OCI-LY1 (cell line): Measurements from ENCODE around the gene ICAM2.
A peak's percentile ranks its signal among the peaks of the same experiment; 100 is the strongest.

Source experiments
- H2AFZ ChIP-seq: fragments of 200-600 bp; sonication (generic), shearing (Covaris generic); 2 replicates; pipeline ENCODE4 v1.6.0; 2014; ENCODE audit warnings: antibody characterized with exemption, mild to moderate bottlenecking, low read length
- H3F3A ChIP-seq: fragments of 200-600 bp; sonication (generic), shearing (Covaris generic); 2 replicates; pipeline ENCODE4 v1.6.0; 2014; ENCODE audit warnings: mild to moderate bottlenecking, antibody characterized with exemption, low read length, moderate library complexity; ENCODE audit not compliant: insufficient read depth
- H3K27ac ChIP-seq: fragments of 200-600 bp; sonication (generic); 2 replicates; pipeline ENCODE4 v1.5.1; 2014; ENCODE audit warnings: low read length, mixed run types, mild to moderate bottlenecking, low read depth; ENCODE audit not compliant: poor library complexity, severe bottlenecking
- H3K27me3 ChIP-seq: fragments of 200-600 bp; sonication (generic); 2 replicates; pipeline ENCODE4 v1.6.0; 2014; ENCODE audit warnings: antibody characterized with exemption, mild to moderate bottlenecking, low read length, moderate library complexity; ENCODE audit not compliant: insufficient read depth
- H3K36me3 ChIP-seq: fragments of 200-600 bp; sonication (generic); 2 replicates; pipeline ENCODE4 v1.6.1; 2014; ENCODE audit warnings: mild to moderate bottlenecking, antibody characterized with exemption, low read length, moderate library complexity, mixed read lengths; ENCODE audit not compliant: insufficient read depth
- H3K4me1 ChIP-seq: fragments of 200-600 bp; sonication (generic); 2 replicates; pipeline ENCODE4 v1.5.1; 2014; ENCODE audit warnings: mild to moderate bottlenecking, low read length, moderate library complexity; ENCODE audit not compliant: insufficient read depth, severe bottlenecking
- H3K4me2 ChIP-seq: fragments of 200-600 bp; sonication (generic), shearing (Covaris generic); 2 replicates; pipeline ENCODE4 v1.6.1; 2014; ENCODE audit warnings: low read length
- H3K4me3 ChIP-seq: fragments of 200-600 bp; sonication (generic); 2 replicates; pipeline ENCODE4 v1.5.1; 2014; ENCODE audit warnings: low read length, low read depth, mild to moderate bottlenecking, mixed read lengths; ENCODE audit not compliant: poor library complexity, severe bottlenecking
- H3K79me2 ChIP-seq: fragments of 200-600 bp; shearing (Covaris generic); 2 replicates; pipeline ENCODE4 v1.6.1; 2016; ENCODE audit warnings: mixed run types, low read length, mixed read lengths; ENCODE audit not compliant: insufficient read depth
- H3K9ac ChIP-seq: fragments of 200-600 bp; sonication (generic), shearing (Covaris generic); 2 replicates; pipeline ENCODE4 v1.6.1; 2014; ENCODE audit warnings: mild to moderate bottlenecking, low read length, mixed read lengths
- H3K9me2 ChIP-seq: fragments of 200-600 bp; sonication (generic), shearing (Covaris generic); 2 replicates; pipeline ENCODE4 v1.6.1; 2014; ENCODE audit warnings: low read depth, mild to moderate bottlenecking, low read length, mixed read lengths
- H3K9me3 ChIP-seq: fragments of 200-600 bp; shearing (Covaris generic); 2 replicates; pipeline ENCODE4 v1.6.1; 2014; ENCODE audit warnings: low read length, mixed read lengths
- H4K20me1 ChIP-seq: fragments of 200-600 bp; sonication (generic), shearing (Covaris generic); 2 replicates; pipeline ENCODE4 v1.6.0; 2016; ENCODE audit warnings: mild to moderate bottlenecking, low read length; ENCODE audit not compliant: insufficient read depth
- CTCF ChIP-seq: fragments of 200-600 bp; sonication (generic), shearing (Covaris generic); IDR thresholded peaks from 2 replicates; pipeline ENCODE4 v1.5.1; 2017; ENCODE audit warnings: mild to moderate bottlenecking, antibody characterized with exemption, low read length, moderate library complexity, mixed read lengths
- EZH2 ChIP-seq: fragments of 200-600 bp; sonication (generic), shearing (Covaris generic); IDR thresholded peaks from 2 replicates; pipeline ENCODE4 v1.8.0; 2017; ENCODE audit warnings: borderline replicate concordance, mixed run types, mild to moderate bottlenecking, antibody characterized with exemption, low read length, moderate library complexity, mixed read lengths

The ICAM2 gene

GRCh38 chr17:64064331-64064730 lies 43.9 kb upstream of the ICAM2 start:
- H2AFZ ChIP-seq = no peak overlapping the region
- no peak overlapping the region for H3K4me2 ChIP-seq
- H3K27ac ChIP-seq = no peak overlapping the region
- no peaks in the 10 kb centered on the region for H4K20me1 ChIP-seq
- peaks cover 7% of the 10 kb centered on the region; the same call in 1 of the 2 replicates for H3K9me3 ChIP-seq
- H3F3A ChIP-seq = no peaks in the 10 kb centered on the region
- H3K9me2 ChIP-seq = no peaks in the 10 kb centered on the region
- peaks cover 5% of the 10 kb centered on the region; the same call in 1 of the 2 replicates for H3K36me3 ChIP-seq
- no peak for TF ChIP-seq CTCF
- no peak for TF ChIP-seq EZH2
- no peak overlapping the region for H3K9ac ChIP-seq
- H3K4me3 ChIP-seq = no peak overlapping the region
- peaks cover 13% of the 10 kb centered on the region for H3K4me1 ChIP-seq
- no peaks in the 10 kb centered on the region for H3K79me2 ChIP-seq
- H3K27me3 ChIP-seq = no peaks in the 10 kb centered on the region

DNA sequence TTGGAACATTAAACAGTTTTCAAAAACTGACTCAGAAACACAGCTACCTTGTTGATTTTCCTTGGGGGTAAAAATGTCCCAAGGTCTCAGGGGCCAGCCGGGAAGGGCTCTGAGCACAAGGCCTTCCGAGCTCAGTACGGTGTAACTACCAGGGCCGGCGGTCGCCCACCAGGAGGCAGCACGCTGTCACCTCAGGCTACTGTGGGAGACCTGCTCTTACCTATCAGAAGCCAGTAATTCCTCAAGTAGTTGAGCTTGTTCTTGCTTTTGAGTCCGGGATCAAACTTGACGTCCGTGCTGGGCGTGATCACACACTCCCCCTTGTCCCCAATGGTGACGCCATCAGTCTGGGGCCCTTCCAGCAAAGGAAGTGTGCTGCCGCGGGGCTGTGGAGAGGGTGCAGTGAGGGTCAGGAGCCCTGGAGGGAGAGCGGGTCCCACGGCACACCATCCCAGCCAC lies 43.4 kb upstream of the ICAM2 start:
- Histone ChIP-seq H3K27ac (no peak overlapping the region), H3K36me3 (no peaks in the 10 kb centered on the region; the same call in 1 of the 2 replicates), H3K4me3 (no peak overlapping the region), H3K4me1 (peaks cover 18% of the 10 kb centered on the region), H3K9me2 (no peaks in the 10 kb centered on the region), H4K20me1 (no peaks in the 10 kb centered on the region), H3K27me3 (no peaks in the 10 kb centered on the region), H3F3A (no peaks in the 10 kb centered on the region), H2AFZ (no peak overlapping the region), H3K4me2 (no peak overlapping the region), H3K9me3 (0 out of 2 replicates have a peak, but pooled peaks cover 2% of the 10 kb centered on the region), H3K79me2 (no peaks in the 10 kb centered on the region), H3K9ac (no peak overlapping the region)
- TF ChIP-seq EZH2 = no peak
- peak; percentile 62 for TF ChIP-seq CTCF

DNA sequence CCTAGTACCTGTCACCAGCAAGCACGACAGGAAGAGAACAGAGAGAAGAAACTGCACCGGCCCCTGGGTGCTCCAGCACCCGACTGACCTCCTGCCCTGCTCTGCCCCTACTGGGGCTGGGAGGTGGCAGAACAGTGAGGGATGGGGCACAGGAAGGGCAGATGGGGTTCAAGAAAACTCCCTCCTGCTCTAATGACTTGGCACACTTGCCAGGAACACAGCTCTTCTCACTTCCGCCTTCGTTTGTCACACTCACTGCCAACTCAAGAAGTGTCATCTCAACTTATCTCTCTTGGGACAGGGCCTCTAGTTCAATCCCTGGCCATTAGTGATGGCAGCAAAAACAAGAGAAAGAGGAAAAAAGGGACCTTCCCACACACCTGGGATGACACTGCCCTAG lies 42.7 kb upstream of the ICAM2 start:
- no peaks in the 10 kb centered on the region for H3K9me3 ChIP-seq
- no peak overlapping the region for H3K4me3 ChIP-seq
- no peak overlapping the region; the same call in 1 of the 2 replicates for H3K9ac ChIP-seq
- peak overlapping the region; percentile 7; the same call in 1 of the 2 replicates for H3K4me2 ChIP-seq
- no peaks in the 10 kb centered on the region; the same call in 1 of the 2 replicates for H3K36me3 ChIP-seq
- TF ChIP-seq CTCF (no peak), EZH2 (no peak)
- no peak overlapping the region for H2AFZ ChIP-seq
- no peak overlapping the region for H3K27ac ChIP-seq
- H3F3A ChIP-seq = no peaks in the 10 kb centered on the region
- peaks cover 21% of the 10 kb centered on the region for H3K4me1 ChIP-seq
- no peaks in the 10 kb centered on the region for H3K27me3 ChIP-seq
- no peaks in the 10 kb centered on the region for H3K79me2 ChIP-seq
- no peaks in the 10 kb centered on the region for H4K20me1 ChIP-seq
- H3K9me2 ChIP-seq = no peaks in the 10 kb centered on the region
